GM12878 (cell line): ENCODE results near the gene SLC22A31.

ENCODE experiments used
- ATF7 ChIP-seq: fragments of 450-650 bp; IDR thresholded peaks from 2 replicates; pipeline ENCODE4 v1.6.1; 2016; ENCODE audit warnings: low read depth, mild to moderate bottlenecking
- CTCF ChIP-seq, 3 experiments: IDR thresholded peaks in 2 of 3; conservative IDR thresholded peaks in 1 of 3; 2 replicates each; pipeline ENCODE4 v1.5.1; 2011; ENCODE audit warnings: low read depth in 3 of 3, low read length in 3 of 3, mild to moderate bottlenecking in 3 of 3, control low read depth in 2 of 3, moderate library complexity in 2 of 3, inconsistent platforms in 1 of 3, mixed read lengths in 1 of 3; ENCODE audit not compliant: control insufficient read depth in 2 of 3, insufficient read depth in 1 of 3; ENCODE audit errors: extremely low read depth in 1 of 3
- HDGF ChIP-seq: fragments of 450-650 bp; IDR thresholded peaks from 2 replicates; pipeline ENCODE4 v1.6.1; 2016; ENCODE audit warnings: antibody characterized with exemption
- NBN ChIP-seq: fragments of 450-650 bp; IDR thresholded peaks from 2 replicates; pipeline ENCODE4 v1.6.1; 2016
- RAD21 ChIP-seq: IDR thresholded peaks from 2 replicates; pipeline ENCODE4 v1.6.1; 2011; ENCODE audit warnings: mild to moderate bottlenecking, low read depth, low read length, moderate library complexity; ENCODE audit not compliant: insufficient read depth
- SP1 ChIP-seq: IDR thresholded peaks from one replicate; pipeline ENCODE4 v1.6.1; 2011; ENCODE audit warnings: low read depth, low read length
- ZNF24 ChIP-seq: fragments of 450-650 bp; IDR thresholded peaks from 2 replicates; pipeline ENCODE4 v1.6.1; 2017; ENCODE audit warnings: antibody characterized with exemption, mild to moderate bottlenecking

GRCh38 chr16:89179148-89179484, 21.2 kb downstream of the SLC22A31 start:
- TF ChIP-seq HDGF (no peak), NBN (no peak), ZNF24 (no peak), ATF7 (no peak), CTCF (IDR thresholded peaks at IDR 0.05 in 2 of 3, conservative IDR thresholded peaks at IDR 0.05 in 1 of 3; ENCODE audit: control insufficient read depth in 2 of 3, extremely low read depth in 1 of 3, insufficient read depth in 1 of 3, low read depth in 3 of 3, low read length in 3 of 3) (no peak), SP1 (no peak), RAD21 (no peak)
